GM21423 (cell line): ENCODE results near the gene USP13.

Source experiments
- ATAC-seq: cut with Tn5 transposase; IDR thresholded peaks from one replicate; pipeline ENCODE4 v1.9.1; 2021; ENCODE audit warnings: mild to moderate bottlenecking, moderate library complexity; ENCODE audit not compliant: unreplicated experiment

USP13 gene

DNA sequence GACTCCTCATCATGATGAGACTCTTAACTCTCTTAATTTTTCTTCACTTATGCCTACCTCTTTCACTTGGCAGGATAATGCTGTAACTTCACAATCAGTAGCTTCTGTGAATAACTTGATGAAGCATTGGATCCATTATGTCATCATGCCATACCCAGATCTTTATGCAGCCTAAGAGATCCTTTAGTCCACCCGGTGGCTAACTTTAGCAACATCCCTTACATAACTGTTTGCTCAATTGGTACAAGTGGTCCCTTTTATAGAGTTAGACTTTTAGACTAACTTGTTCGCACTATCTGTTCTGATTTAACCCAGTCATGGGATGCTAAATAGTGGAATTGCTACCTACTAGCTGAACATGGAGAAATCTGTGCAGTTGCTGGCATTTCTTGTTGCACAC is 184.5 kb downstream of the USP13 start:
- no peak for ATAC-seq
